Bronchial epithelial cell (primary cell): ENCODE measurements around the gene TBL2. TPM values are rescaled to one million over a fixed set of nuclear protein-coding genes. Genes with fewer than 3 reads are reported as not detected.

Source experiments
- DNase-seq: peaks from one replicate; pipeline ENCODE4 v3.0.0-alpha.2; 2010; ENCODE audit warnings: low read depth
- FAIRE-seq: peaks from 2 replicates; lab custom pipeline; 2011; peaks lifted over from hg19 to GRCh38; lab: Jason Lieb, UNC
- H3K27me3 ChIP-seq: 2 replicates; pipeline ENCODE4 v1.5.1; 2011; ENCODE audit warnings: low read length; ENCODE audit not compliant: control insufficient read depth, insufficient read depth
- H3K36me3 ChIP-seq: 2 replicates; pipeline ENCODE4 v1.5.1; 2011; ENCODE audit warnings: low read length; ENCODE audit not compliant: control insufficient read depth, insufficient read depth
- H3K4me3 ChIP-seq: 2 replicates; pipeline ENCODE4 v1.5.1; 2011; ENCODE audit warnings: mild to moderate bottlenecking, low read depth, low read length, control low read depth
- total RNA-seq: library from RNA; depleted of rRNA; stranded (reverse); fragments of >200 nt; gene quantifications from 2 replicates; pipeline ENCODE4 v1.2.1, GENCODE V29; 2014
- TF ChIP-seq, protein P1 (sequence below): IDR thresholded peaks from 2 replicates; pipeline ENCODE4 v1.5.1; 2011; ENCODE audit warnings: mild to moderate bottlenecking, moderate library complexity, low read length, control low read depth, inconsistent platforms; ENCODE audit not compliant: insufficient read depth, severe bottlenecking

TBL2 gene
- total RNA-seq, 1 donor from 2014 or later = 78.7 TPM

DNA sequence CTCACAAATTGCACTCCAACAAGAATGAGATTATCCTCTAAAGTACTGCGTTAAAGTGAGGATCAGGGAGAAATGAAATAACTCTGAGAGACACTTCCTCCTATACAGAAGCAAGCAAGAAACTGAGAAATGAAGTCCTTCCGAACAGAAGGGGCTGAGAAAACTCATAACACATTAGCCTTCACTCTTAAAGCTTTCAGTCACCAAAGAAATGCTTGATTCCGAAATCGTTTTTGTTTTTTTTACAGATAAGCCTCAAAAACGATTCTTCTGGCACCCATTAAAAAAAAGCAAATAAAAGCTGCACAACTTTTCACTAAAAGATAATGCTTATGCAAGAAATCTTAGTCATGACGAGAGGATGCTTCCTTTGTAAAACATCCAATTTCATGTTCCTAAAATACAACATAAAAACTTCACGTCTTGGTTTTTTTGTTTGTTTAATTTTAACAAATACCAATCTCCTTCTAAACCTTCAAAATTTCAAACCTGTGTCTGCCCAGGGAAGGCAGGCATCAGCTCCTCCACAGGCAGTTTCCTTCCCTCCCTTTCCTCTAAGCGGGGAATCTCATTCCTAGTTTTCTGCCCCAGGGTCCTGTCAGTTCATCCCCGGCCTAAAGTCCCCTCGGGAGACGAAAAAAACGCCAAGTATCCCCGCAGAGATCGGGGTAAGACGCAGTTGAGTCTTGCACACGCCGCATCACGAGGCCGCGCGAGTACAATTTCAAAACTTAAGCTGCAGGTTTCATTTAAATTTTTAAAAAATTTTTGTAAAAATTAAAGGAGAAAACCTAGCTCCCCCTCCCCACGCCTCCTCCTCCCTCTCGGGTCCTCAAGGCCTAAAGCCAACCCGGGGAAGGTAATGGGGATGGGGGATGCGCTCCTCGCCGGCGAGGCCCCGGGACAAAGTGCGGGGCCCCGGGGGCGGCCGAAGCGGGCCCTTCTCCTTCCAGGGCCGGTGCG, 57.4 kb downstream of the TBL2 start:
- Histone ChIP-seq H3K27me3 (no peaks in the 10 kb centered on the region), H3K4me3 (peak overlapping the region; percentile 60), H3K36me3 (no peaks in the 10 kb centered on the region)
- TF ChIP-seq, protein P1, sequence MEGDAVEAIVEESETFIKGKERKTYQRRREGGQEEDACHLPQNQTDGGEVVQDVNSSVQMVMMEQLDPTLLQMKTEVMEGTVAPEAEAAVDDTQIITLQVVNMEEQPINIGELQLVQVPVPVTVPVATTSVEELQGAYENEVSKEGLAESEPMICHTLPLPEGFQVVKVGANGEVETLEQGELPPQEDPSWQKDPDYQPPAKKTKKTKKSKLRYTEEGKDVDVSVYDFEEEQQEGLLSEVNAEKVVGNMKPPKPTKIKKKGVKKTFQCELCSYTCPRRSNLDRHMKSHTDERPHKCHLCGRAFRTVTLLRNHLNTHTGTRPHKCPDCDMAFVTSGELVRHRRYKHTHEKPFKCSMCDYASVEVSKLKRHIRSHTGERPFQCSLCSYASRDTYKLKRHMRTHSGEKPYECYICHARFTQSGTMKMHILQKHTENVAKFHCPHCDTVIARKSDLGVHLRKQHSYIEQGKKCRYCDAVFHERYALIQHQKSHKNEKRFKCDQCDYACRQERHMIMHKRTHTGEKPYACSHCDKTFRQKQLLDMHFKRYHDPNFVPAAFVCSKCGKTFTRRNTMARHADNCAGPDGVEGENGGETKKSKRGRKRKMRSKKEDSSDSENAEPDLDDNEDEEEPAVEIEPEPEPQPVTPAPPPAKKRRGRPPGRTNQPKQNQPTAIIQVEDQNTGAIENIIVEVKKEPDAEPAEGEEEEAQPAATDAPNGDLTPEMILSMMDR = no peak
- DNase-seq (peak; percentile 22), FAIRE-seq (no peak)

DNA sequence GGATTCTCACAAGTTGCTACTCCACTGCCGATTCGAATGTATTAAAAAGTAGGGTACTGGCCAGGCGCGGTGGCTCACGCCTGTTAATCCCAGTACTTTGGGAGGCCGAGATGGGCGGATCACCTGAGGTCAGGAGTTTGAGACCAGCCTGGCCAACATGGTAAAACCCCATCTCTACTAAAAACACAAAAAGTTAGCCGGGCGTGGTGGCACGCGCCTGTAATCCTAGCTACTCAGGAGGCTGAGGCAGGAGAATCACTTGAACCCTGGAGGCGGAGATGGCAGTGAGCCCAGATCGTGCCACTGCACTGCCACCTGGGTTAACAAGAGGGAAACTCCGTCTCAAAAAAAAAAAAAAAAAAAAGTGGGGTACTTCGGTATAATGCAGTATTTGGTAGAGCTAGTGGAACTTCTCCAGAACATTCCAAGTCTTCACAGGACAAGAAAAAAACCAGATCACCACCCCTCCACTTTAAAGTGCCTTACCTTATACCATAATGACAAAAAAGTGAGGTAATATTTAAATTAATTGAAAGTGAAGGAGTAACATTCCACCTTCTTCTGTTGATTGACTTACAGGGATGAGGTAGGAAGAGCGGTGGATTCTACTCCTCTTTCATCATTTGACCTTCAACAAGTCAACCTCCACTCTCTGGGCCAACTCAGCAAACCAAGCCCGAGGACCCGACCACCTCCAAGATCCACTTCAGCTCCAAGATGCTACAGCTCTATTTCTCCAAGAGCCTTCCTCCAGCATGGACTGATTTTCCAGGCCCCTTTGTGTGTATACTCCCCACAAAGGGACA, 58.3 kb downstream of the TBL2 start:
- FAIRE-seq (no peak), DNase-seq (no peak)
- H3K36me3 ChIP-seq = peaks cover 3% of the 10 kb centered on the region
- H3K4me3 ChIP-seq = peak overlapping the region; percentile 60
- H3K27me3 ChIP-seq = no peaks in the 10 kb centered on the region
- TF ChIP-seq, protein P1 = no peak

DNA sequence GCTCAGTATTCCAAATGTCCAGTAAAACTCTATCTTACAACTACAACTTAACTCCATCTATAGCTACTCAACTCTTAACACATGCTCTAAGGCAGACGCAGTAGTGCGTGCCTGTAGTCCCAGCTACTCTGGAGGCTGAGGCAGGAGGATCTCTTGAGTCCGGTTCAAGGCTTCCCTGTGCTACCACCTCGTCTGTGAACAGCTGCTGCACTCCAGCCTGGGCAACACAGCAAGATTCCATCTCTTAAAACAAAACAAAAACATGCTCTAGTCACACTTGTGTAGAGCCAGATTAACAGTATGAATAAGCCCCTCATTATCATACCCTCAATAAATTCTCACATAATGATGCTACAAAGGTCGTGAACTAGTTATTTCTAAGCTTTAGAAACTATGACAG, 59.9 kb downstream of the TBL2 start:
- DNase-seq (no peak), FAIRE-seq (no peak)
- Histone ChIP-seq H3K27me3 (no peaks in the 10 kb centered on the region), H3K4me3 (no peak overlapping the region), H3K36me3 (peaks cover 3% of the 10 kb centered on the region)
- TF ChIP-seq, protein P1 = no peak

Other genes with a start within 250 kb of the TBL2 start
- 0.51 and 1.1 TPM in 2 replicates for gene FZD9, start 144.8 kb downstream of the TBL2 start, total RNA-seq
- 42.4 and 55.8 TPM in 2 replicates for gene BAZ1B, start 56.3 kb downstream of the TBL2 start, total RNA-seq
- 21.3 and 23.6 TPM in 2 replicates for gene BCL7B, start 20.9 kb downstream of the TBL2 start, total RNA-seq
- under 0.01 TPM in 1 of 2 replicates, not detected in the other for gene MLXIPL, start 45.9 kb upstream of the TBL2 start, total RNA-seq
- gene VPS37D, start 89.3 kb upstream of the TBL2 start, total RNA-seq = 1.0 and 2.4 TPM in 2 replicates
- gene DNAJC30, start 104.9 kb upstream of the TBL2 start, total RNA-seq = 0.79 and 1.2 TPM in 2 replicates
- 97.9 and 104 TPM in 2 replicates for gene BUD23, start 105.0 kb upstream of the TBL2 start, total RNA-seq
- gene STX1A, start 141.1 kb upstream of the TBL2 start, total RNA-seq = 7.3 and 12.4 TPM in 2 replicates
- gene ABHD11, start 160.2 kb upstream of the TBL2 start, total RNA-seq = 6.5 and 7.1 TPM in 2 replicates
- not detected in 2 replicates for gene CLDN3, start 191.7 kb upstream of the TBL2 start, total RNA-seq